GM18517 (cell line): Measurements from ENCODE around the gene IL10RA.
"Not testable (repeated sequence)": the region's sequence is repeated elsewhere in the genome, so short reads cannot be mapped to it uniquely, and the experiment has no call there.

ENCODE experiments used
- ATAC-seq: cut with Tn5 transposase; IDR thresholded peaks from one replicate; pipeline ENCODE4 v1.9.1; 2021; ENCODE audit warnings: mild to moderate bottlenecking, moderate library complexity; ENCODE audit not compliant: unreplicated experiment

The IL10RA gene

GRCh38 chr11:117985953-117986887, at the start of gene IL10RA:
TSS of gene IL10RA (plus strand) at chr11:117986394. CDS start at chr11:117986468, 74 bp downstream.
- ATAC-seq = peak; percentile 76

GRCh38 chr11:117936973-117937372, 49.2 kb upstream of the IL10RA start:
- ATAC-seq = no peak

- no peak for ATAC-seq
These were observed 45.5 kb upstream of the IL10RA start for GRCh38 chr11:117940736-117941135.

- no peak for ATAC-seq
These were observed 45.0 kb upstream of the IL10RA start for GRCh38 chr11:117941163-117941707.

- ATAC-seq = no peak
These were observed 44.1 kb upstream of the IL10RA start for GRCh38 chr11:117941976-117942654.

- ATAC-seq = no peak
These were observed 41.6 kb upstream of the IL10RA start for GRCh38 chr11:117944554-117944953.

- ATAC-seq = no peak
These were observed 41.0 kb upstream of the IL10RA start for GRCh38 chr11:117945047-117945810.

GRCh38 chr11:117946156-117946841, 39.9 kb upstream of the IL10RA start:
- ATAC-seq = no peak

GRCh38 chr11:117946842-117947526, 39.2 kb upstream of the IL10RA start:
- ATAC-seq = no peak

- ATAC-seq = not testable (repeated sequence)
These were observed 38.4 kb upstream of the IL10RA start for GRCh38 chr11:117947751-117948150.

GRCh38 chr11:117948466-117948865, 37.7 kb upstream of the IL10RA start:
- not testable (repeated sequence) for ATAC-seq

- ATAC-seq = no peak
These were observed 37.1 kb upstream of the IL10RA start for GRCh38 chr11:117949062-117949461.

- no peak for ATAC-seq
These were observed 35.9 kb upstream of the IL10RA start for GRCh38 chr11:117950301-117950700.

GRCh38 chr11:117950993-117951961, 34.9 kb upstream of the IL10RA start:
- no peak for ATAC-seq

GRCh38 chr11:117953024-117953671, 33.0 kb upstream of the IL10RA start:
- no peak for ATAC-seq

- ATAC-seq = no peak
These were observed 27.2 kb upstream of the IL10RA start for GRCh38 chr11:117958949-117959348.

GRCh38 chr11:117959438-117960149, 26.6 kb upstream of the IL10RA start:
- ATAC-seq = no peak
